GM21390 (cell line): ENCODE results near the gene MFSD6.

Experiments used
- ATAC-seq: cut with Tn5 transposase; IDR thresholded peaks from one replicate; pipeline ENCODE4 v1.9.1; 2021; ENCODE audit not compliant: unreplicated experiment

Gene MFSD6

GRCh38 chr2:190527214-190527613 is 119.1 kb downstream of the MFSD6 start:
- ATAC-seq, result no peak

- ATAC-seq, result no peak
Measured at GRCh38 chr2:190527918-190528317, 119.8 kb downstream of the MFSD6 start.

GRCh38 chr2:190528521-190529001 is 120.4 kb downstream of the MFSD6 start:
- no peak for ATAC-seq

- ATAC-seq, result no peak
Measured at GRCh38 chr2:190529486-190530247, 121.5 kb downstream of the MFSD6 start.

- ATAC-seq, result no peak
Measured at GRCh38 chr2:190530248-190530900, 122.2 kb downstream of the MFSD6 start.

- ATAC-seq, result no peak
Measured at GRCh38 chr2:190532581-190532980, 124.4 kb downstream of the MFSD6 start.

GRCh38 chr2:190533175-190533967 is 125.2 kb downstream of the MFSD6 start:
- no peak for ATAC-seq

- ATAC-seq, result peak; percentile 20
Measured at GRCh38 chr2:190533968-190534309, 125.8 kb downstream of the MFSD6 start.

- ATAC-seq, result peak; percentile 70
Measured at GRCh38 chr2:190534310-190535120, 126.4 kb downstream of the MFSD6 start, which contains the start of gene NEMP2. TSS of gene NEMP2 (minus strand) at chr2:190534722. CDS start at chr2:190534655, 67 bp downstream.

- ATAC-seq, result no peak
Measured at GRCh38 chr2:190535121-190535439, 126.9 kb downstream of the MFSD6 start.

- ATAC-seq, result no peak
Measured at GRCh38 chr2:190535586-190535985, 127.4 kb downstream of the MFSD6 start.

- no peak for ATAC-seq
Measured at GRCh38 chr2:190537765-190538164, 129.6 kb downstream of the MFSD6 start.

- no peak for ATAC-seq
Measured at GRCh38 chr2:190538201-190538600, 130.0 kb downstream of the MFSD6 start.

GRCh38 chr2:190540048-190540447 is 131.9 kb downstream of the MFSD6 start:
- no peak for ATAC-seq

- no peak for ATAC-seq
Measured at GRCh38 chr2:190545093-190545492, 136.9 kb downstream of the MFSD6 start.

- no peak for ATAC-seq
Measured at GRCh38 chr2:190545555-190546385, 137.6 kb downstream of the MFSD6 start.

- ATAC-seq, result no peak
Measured at GRCh38 chr2:190546734-190547133, 138.6 kb downstream of the MFSD6 start.

GRCh38 chr2:190547886-190548285 is 139.7 kb downstream of the MFSD6 start:
- no peak for ATAC-seq

- no peak for ATAC-seq
Measured at GRCh38 chr2:190550137-190550536, 142.0 kb downstream of the MFSD6 start.
